NCI-H1417 (cell line): ENCODE data around the gene APOBEC3A.
"Not testable (repeated sequence)": the region's sequence is repeated elsewhere in the genome, so short reads cannot be mapped to it uniquely, and the experiment has no call there.

Experiments
- DNase-seq, 3 experiments: peaks; one replicate each; lab custom pipeline; 2025; lab: John Stamatoyannopoulos, UW

APOBEC3A gene

GRCh38 chr22:38943201-38943600, 14.2 kb upstream of the APOBEC3A start:
- DNase-seq: no peak

GRCh38 chr22:38943882-38944281, 13.5 kb upstream of the APOBEC3A start:
- no peak for DNase-seq

GRCh38 chr22:38944653-38945052, 12.8 kb upstream of the APOBEC3A start:
- DNase-seq: no peak

GRCh38 chr22:38945706-38946338, 11.6 kb upstream of the APOBEC3A start:
- not testable (repeated sequence) for DNase-seq

GRCh38 chr22:38946771-38947170, 10.6 kb upstream of the APOBEC3A start:
- no peak for DNase-seq

GRCh38 chr22:38947321-38948140, 9.9 kb upstream of the APOBEC3A start:
- DNase-seq: no peak

- no peak for DNase-seq
Observed at GRCh38 chr22:38948181-38948940, 9.0 kb upstream of the APOBEC3A start.

- DNase-seq: no peak
Observed at GRCh38 chr22:38949889-38950405, 7.5 kb upstream of the APOBEC3A start.

GRCh38 chr22:38950527-38951295, 6.7 kb upstream of the APOBEC3A start:
- DNase-seq: no peak

- DNase-seq: no peak
Observed at GRCh38 chr22:38951734-38952133, 5.7 kb upstream of the APOBEC3A start.

GRCh38 chr22:38952281-38952993, 5.0 kb upstream of the APOBEC3A start:
- DNase-seq: no peak

- DNase-seq: no peak
Observed at GRCh38 chr22:38953091-38953490, 4.3 kb upstream of the APOBEC3A start.

GRCh38 chr22:38953577-38954413, 3.6 kb upstream of the APOBEC3A start:
- DNase-seq: no peak

GRCh38 chr22:38954414-38955043, 2.9 kb upstream of the APOBEC3A start:
- DNase-seq: no peak

- no peak for DNase-seq
Observed at GRCh38 chr22:38955250-38955905, 2.0 kb upstream of the APOBEC3A start.

- DNase-seq: no peak
Observed at GRCh38 chr22:38955926-38956325, 1.5 kb upstream of the APOBEC3A start.

- DNase-seq: no peak
Observed at GRCh38 chr22:38956551-38956950, 858 bp upstream of the APOBEC3A start.

- no peak for DNase-seq
Observed at GRCh38 chr22:38957808-38958650, 620 bp downstream of the APOBEC3A start.
